Mucosa of descending colon (tissue), 3 donors: ENCODE measurements around the gene VTI1B. TPM values are rescaled to one million over a fixed set of nuclear protein-coding genes. Genes with fewer than 3 reads are reported as not detected.
"Not testable (repeated sequence)": the region's sequence is repeated elsewhere in the genome, so short reads cannot be mapped to it uniquely, and the experiment has no call there.

ENCODE experiments used
- ATAC-seq: fragments of 200-7000 bp; cut with Tn5 transposase; one replicate; pipeline ENCODE4 v1.9.1; 2020; ENCODE audit warnings: mild to moderate bottlenecking, moderate library complexity
- DNase-seq, 3 donors: peaks; one replicate each; pipeline ENCODE4 v3.0.0-alpha.2; 2020
- H3K36me3 ChIP-seq: fragments of 200-600 bp; one replicate; pipeline ENCODE4 v1.8.0; 2021; ENCODE audit warnings: low read depth, mild to moderate bottlenecking
- H3K4me1 ChIP-seq: fragments of 200-600 bp; one replicate; pipeline ENCODE4 v1.8.0; 2021; ENCODE audit warnings: low read depth, mild to moderate bottlenecking
- H3K4me3 ChIP-seq: fragments of 200-600 bp; one replicate; pipeline ENCODE4 v1.8.0; 2021; ENCODE audit warnings: mild to moderate bottlenecking
- H3K9me3 ChIP-seq: fragments of 200-600 bp; one replicate; pipeline ENCODE4 v1.8.0; 2021; ENCODE audit warnings: mild to moderate bottlenecking
- CTCF ChIP-seq: fragments of 200-600 bp; IDR thresholded peaks from one replicate; pipeline ENCODE4 v1.8.0; 2022; ENCODE audit warnings: antibody characterized with exemption, mild to moderate bottlenecking
- intact Hi-C, 2 donors: fragments of 100-400 bp; cut with DNase I in 1 of 2; cut with micrococcal nuclease in 1 of 2; formaldehyde crosslinking; loops; one replicate each; pipeline versions ENCODE4 v1.11.0 to v1.11.1; 2022; cut with DNase I, micrococcal nuclease
- long read RNA-seq, 2 donors: library from polyadenylated mRNA; unstranded; transcript quantifications; one replicate each; pipeline ENCODE4 v2.0.0, GENCODE V29; 2019 to 2021
- total RNA-seq, 3 donors: library from RNA; stranded (reverse); fragmentation: NEBNext Ultra II Directional in 2 of 3; extraction: Animal tissue kit (Norgen Biotek cat#: 25700) in 2 of 3; gene quantifications; one replicate each; pipeline versions ENCODE4 v1.2.1 to v1.2.4, GENCODE V29; 2021 to 2023
- donor health status: DM: no; HTN: no; CAD: no; lungs with moderate emphysema.
- donor health status: DM: no; HTN: no; CAD: no.
- donor health status: DM: no; HTN: yes; CAD: no.

The VTI1B gene
- 100 to 1,000 TPM; 110 to 162 (median 148) TPM for total RNA-seq
- long read RNA-seq, donor 1, full-length matches to known transcripts = 73 of 89 reads
- long read RNA-seq, donor 1, partial matches to known transcripts = 6 of 89 reads
- long read RNA-seq, donor 1, other reads (novel, unspliced or antisense) = 10 of 89 reads
- long read RNA-seq, donor 2, full-length matches to known transcripts = 55 of 60 reads
- long read RNA-seq, donor 2, partial matches to known transcripts = 0 of 60 reads
- long read RNA-seq, donor 2, other reads (novel, unspliced or antisense) = 5 of 60 reads

- Histone ChIP-seq H3K9me3 (no peaks in the 10 kb centered on the region), H3K36me3 (no peaks in the 10 kb centered on the region), H3K4me1 (peaks cover 22% of the 10 kb centered on the region), H3K4me3 (peak within 1 kb of the TSS; percentile 99)
- intact Hi-C loops = no loop called here
- peak; percentile 95 for ATAC-seq
- DNase-seq = peak; percentile 85 to 88 (median 86)
- TF ChIP-seq CTCF = no peak
These were observed at the start of gene VTI1B for GRCh38 chr14:67674480-67675218. Gene VTI1B, minus strand, starts transcription at chr14:67674632. Its CDS starts 143 bp downstream, at chr14:67674489.

DNA sequence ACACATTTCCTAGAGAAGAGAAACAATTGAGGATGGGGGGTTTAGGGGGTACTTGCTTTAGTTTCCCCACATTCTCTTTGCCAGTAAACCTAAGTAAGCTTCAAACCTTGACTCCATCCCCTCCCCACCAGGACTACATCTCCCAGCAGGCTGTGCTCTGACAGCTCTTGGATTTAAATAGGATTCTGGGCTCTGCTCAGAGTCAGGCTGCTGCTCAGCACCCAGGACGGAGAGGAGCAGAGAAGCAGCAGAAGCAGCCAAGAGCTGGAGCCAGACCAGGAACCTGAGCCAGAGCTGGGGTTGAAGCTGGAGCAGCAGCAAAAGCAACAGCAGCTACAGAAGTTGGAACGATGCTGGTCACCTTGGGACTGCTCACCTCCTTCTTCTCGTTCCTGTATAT lies 47.9 kb upstream of the VTI1B start:
- no peak overlapping the region for H3K4me3 ChIP-seq
- no peaks in the 10 kb centered on the region for H3K36me3 ChIP-seq
- H3K9me3 ChIP-seq = no peaks in the 10 kb centered on the region
- intact Hi-C loops = no loop called here
- H3K4me1 ChIP-seq = peaks cover 5% of the 10 kb centered on the region
- ATAC-seq = peak; percentile 24
- DNase-seq = peak in 1 of 3 donors; percentile 19
- TF ChIP-seq CTCF = no peak

DNA sequence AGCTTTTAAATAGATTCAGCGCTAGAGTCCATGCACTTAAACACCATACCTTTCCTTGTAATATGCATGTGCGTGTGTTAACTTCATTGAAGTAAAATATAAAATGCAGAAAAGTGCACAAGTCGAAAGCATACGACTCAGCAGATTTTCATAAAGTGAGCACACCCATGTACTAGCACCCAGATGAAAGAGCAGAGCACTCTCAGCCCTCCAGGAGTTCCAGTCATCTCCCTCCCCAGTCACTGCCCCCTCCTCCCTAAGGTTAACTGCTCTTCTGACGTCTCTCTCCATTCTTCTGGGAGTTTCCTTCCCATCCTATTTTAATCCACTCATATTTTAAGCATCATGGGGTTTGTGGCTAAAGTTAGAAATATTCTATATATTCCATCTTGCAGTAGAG lies 47.4 kb upstream of the VTI1B start:
- H3K4me1 ChIP-seq = peaks cover 5% of the 10 kb centered on the region
- no peaks in the 10 kb centered on the region for H3K9me3 ChIP-seq
- intact Hi-C loops = no loop called here
- DNase-seq (no peak), ATAC-seq (no peak)
- no peak overlapping the region for H3K4me3 ChIP-seq
- TF ChIP-seq CTCF = no peak
- H3K36me3 ChIP-seq = no peaks in the 10 kb centered on the region

GRCh38 chr14:67719866-67720265 lies 45.4 kb upstream of the VTI1B start:
- H3K4me3 ChIP-seq = no peak overlapping the region
- no peaks in the 10 kb centered on the region for H3K36me3 ChIP-seq
- DNase-seq = no peak
- no peak for ATAC-seq
- H3K9me3 ChIP-seq = no peaks in the 10 kb centered on the region
- peaks cover 5% of the 10 kb centered on the region for H3K4me1 ChIP-seq
- intact Hi-C loops = no loop called here
- no peak for TF ChIP-seq CTCF

- not testable (repeated sequence) for H3K36me3 ChIP-seq
These were observed 45.0 kb upstream of the VTI1B start for GRCh38 chr14:67719385-67719784.

GRCh38 chr14:67718265-67718664 lies 43.8 kb upstream of the VTI1B start:
- intact Hi-C loops = no loop called here
- DNase-seq (no peak), ATAC-seq (no peak)
- TF ChIP-seq CTCF = no peak
- Histone ChIP-seq H3K4me3 (no peak overlapping the region), H3K9me3 (no peaks in the 10 kb centered on the region), H3K36me3 (no peaks in the 10 kb centered on the region), H3K4me1 (peaks cover 5% of the 10 kb centered on the region)

More at GRCh38 chr14:67719385-67719784, 45.0 kb upstream of the VTI1B start:
- intact Hi-C loops, H3K9me3 ChIP-seq, H3K4me1 ChIP-seq, ATAC-seq, DNase-seq, H3K4me3 ChIP-seq: not testable (repeated sequence)
